Astrocyte (in vitro differentiated cells and primary cell): ENCODE results near the gene TTC9C.

ENCODE experiments used
- CTCF ChIP-seq: IDR thresholded peaks from 2 replicates; pipeline ENCODE4 v1.5.1; 2011; ENCODE audit warnings: low read depth, mild to moderate bottlenecking, inconsistent platforms, low read length, moderate library complexity; ENCODE audit not compliant: insufficient read depth
- EZH2 ChIP-seq: IDR thresholded peaks from 2 replicates; pipeline ENCODE4 v1.6.1; 2012; ENCODE audit warnings: mild to moderate bottlenecking, low read length, inconsistent platforms; ENCODE audit not compliant: insufficient read depth

GRCh38 chr11:62688491-62688890 is 39.8 kb upstream of the TTC9C start:
- TF ChIP-seq CTCF = no peak
- TF ChIP-seq EZH2 = peak; percentile 1
